HepG2 (cell line): Measurements from ENCODE around the gene ZCCHC4. TPM values are rescaled to one million over a fixed set of nuclear protein-coding genes. Genes with fewer than 3 reads are reported as not detected.
"Not testable (repeated sequence)": the region's sequence is repeated elsewhere in the genome, so short reads cannot be mapped to it uniquely, and the experiment has no call there.

Experiments used
- HNF4A ChIP-seq: sonication (generic); formaldehyde crosslinking; IDR thresholded peaks from 2 replicates; pipeline ENCODE4 v1.4.0; 2020; ENCODE audit warnings: missing genetic modification reagents
- POLR2A ChIP-seq, 2 experiments: IDR thresholded peaks; 2 replicates each; pipeline ENCODE4 v1.6.1; 2011; ENCODE audit warnings: low read depth in 2 of 2, low read length in 2 of 2, mild to moderate bottlenecking in 1 of 2, moderate library complexity in 1 of 2; ENCODE audit not compliant: insufficient read depth in 1 of 2
- SOX6 ChIP-seq, 2 experiments: fragments of 450-650 bp in 1 of 2; sonication (generic) in 1 of 2; formaldehyde crosslinking in 1 of 2; IDR thresholded peaks; 2 replicates each; pipeline versions ENCODE4 v1.4.0 to v1.6.1; 2017 to 2020; ENCODE audit warnings: antibody characterized with exemption in 1 of 2, mild to moderate bottlenecking in 1 of 2, missing genetic modification reagents in 1 of 2
- TBX2 ChIP-seq: sonication (generic); formaldehyde crosslinking; IDR thresholded peaks from 2 replicates; pipeline ENCODE4 v1.5.0; 2020; ENCODE audit warnings: missing genetic modification reagents, mild to moderate bottlenecking, borderline replicate concordance
- ZNF3 ChIP-seq: IDR thresholded peaks from 2 replicates; pipeline ENCODE4 v1.7.0; 2017; ENCODE audit warnings: inconsistent platforms
- ZNF629 ChIP-seq: sonication (generic); formaldehyde crosslinking; conservative IDR thresholded peaks from 2 replicates; pipeline ENCODE4 v1.5.0; 2020; ENCODE audit warnings: missing genetic modification reagents
- polyA plus RNA-seq, 8 experiments: library from polyadenylated mRNA; depleted of rRNA in 3 of 8; stranded (reverse) in 7 of 8; unstranded in 1 of 8; fragments of >200 nt; fragmentation: Illumina TruSeq in 4 of 8; extraction: Trizol in 4 of 8; gene quantifications; 2 replicates each; pipeline versions ENCODE4 v1.2.1 to v1.2.3, GENCODE V29; 2011 to 2016; ENCODE audit warnings: low read depth in 4 of 8, missing spikeins in 1 of 8, mixed read lengths in 1 of 8; ENCODE audit not compliant: insufficient read depth in 1 of 8
- total RNA-seq, 5 experiments: library from RNA; depleted of rRNA; stranded (reverse); fragments of >200 nt; fragmentation: Illumina TruSeq; extraction: Trizol; gene quantifications; 2 replicates each; pipeline ENCODE4 v1.2.3, GENCODE V29; 2016; ENCODE audit warnings: low read depth in 1 of 5
- TF ChIP-seq, protein P1 (sequence below), 2 experiments: sonication (generic) in 1 of 2; formaldehyde crosslinking in 1 of 2; IDR thresholded peaks; 2 replicates each; pipeline versions ENCODE4 v1.4.0 to v1.6.1; 2016 to 2020; ENCODE audit warnings: borderline replicate concordance in 1 of 2, low read depth in 1 of 2, mild to moderate bottlenecking in 1 of 2, missing genetic modification reagents in 1 of 2
- TF ChIP-seq, protein P2 (sequence below): IDR thresholded peaks from 2 replicates; pipeline ENCODE4 v1.6.1; 2018; ENCODE audit warnings: missing genetic modification reagents, mild to moderate bottlenecking, missing compliant biosample characterization
- TF ChIP-seq, protein P3 (sequence below): IDR thresholded peaks from 2 replicates; pipeline ENCODE4 v1.6.1; 2018; ENCODE audit warnings: missing genetic modification reagents

The ZCCHC4 gene
- total and polyA plus RNA-seq, 2 of the 13 experiments (the other 11 are each of a cell fraction or from before 2014, with no cell fraction given) = 13.2 to 15.0 TPM

DNA sequence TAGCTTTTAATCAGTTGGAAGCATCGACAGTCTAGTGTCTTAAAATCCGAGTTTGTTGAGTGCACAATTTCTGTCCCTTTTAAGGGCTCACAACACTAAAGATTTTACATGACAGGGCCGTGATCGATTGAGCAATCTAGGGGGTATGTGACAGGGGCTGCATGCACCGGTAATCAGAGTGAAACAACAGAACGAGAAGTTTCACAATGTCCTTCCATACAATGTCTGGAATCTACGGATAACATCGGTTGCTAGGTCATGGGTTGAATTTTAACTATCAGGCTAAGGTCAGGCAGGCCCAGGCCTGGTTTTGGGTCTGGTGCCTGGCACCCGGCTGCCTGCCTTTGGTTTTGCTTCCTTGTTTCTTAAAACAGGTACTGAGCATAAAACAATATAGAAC is 60.0 kb downstream of the ZCCHC4 start (continued):
- TF ChIP-seq ZNF629 = peak; percentile 95
- peak in 1 of 2 experiments; percentile 36; a peak in 1 of 4 replicates for TF ChIP-seq POLR2A (IDR thresholded peaks at IDR 0.05; ENCODE audit: insufficient read depth in 1 of 2, low read depth in 2 of 2, low read length in 2 of 2)
- TF ChIP-seq, protein P1, sequence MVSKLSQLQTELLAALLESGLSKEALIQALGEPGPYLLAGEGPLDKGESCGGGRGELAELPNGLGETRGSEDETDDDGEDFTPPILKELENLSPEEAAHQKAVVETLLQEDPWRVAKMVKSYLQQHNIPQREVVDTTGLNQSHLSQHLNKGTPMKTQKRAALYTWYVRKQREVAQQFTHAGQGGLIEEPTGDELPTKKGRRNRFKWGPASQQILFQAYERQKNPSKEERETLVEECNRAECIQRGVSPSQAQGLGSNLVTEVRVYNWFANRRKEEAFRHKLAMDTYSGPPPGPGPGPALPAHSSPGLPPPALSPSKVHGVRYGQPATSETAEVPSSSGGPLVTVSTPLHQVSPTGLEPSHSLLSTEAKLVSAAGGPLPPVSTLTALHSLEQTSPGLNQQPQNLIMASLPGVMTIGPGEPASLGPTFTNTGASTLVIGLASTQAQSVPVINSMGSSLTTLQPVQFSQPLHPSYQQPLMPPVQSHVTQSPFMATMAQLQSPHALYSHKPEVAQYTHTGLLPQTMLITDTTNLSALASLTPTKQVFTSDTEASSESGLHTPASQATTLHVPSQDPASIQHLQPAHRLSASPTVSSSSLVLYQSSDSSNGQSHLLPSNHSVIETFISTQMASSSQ (IDR thresholded peaks at IDR 0.05; ENCODE audit: low read depth) = peak; percentile 70
- TF ChIP-seq, protein P1 (CRISPR knock-in tag; IDR thresholded peaks at IDR 0.05; ENCODE audit: borderline replicate concordance) = peak; percentile 87; the same call in 1 of the 2 replicates
- TF ChIP-seq SOX6 (IDR thresholded peaks at IDR 0.05) = not testable (repeated sequence)
- TF ChIP-seq SOX6 (CRISPR knock-in tag; IDR thresholded peaks at IDR 0.05) = peak; percentile 93
- TF ChIP-seq, protein P2, sequence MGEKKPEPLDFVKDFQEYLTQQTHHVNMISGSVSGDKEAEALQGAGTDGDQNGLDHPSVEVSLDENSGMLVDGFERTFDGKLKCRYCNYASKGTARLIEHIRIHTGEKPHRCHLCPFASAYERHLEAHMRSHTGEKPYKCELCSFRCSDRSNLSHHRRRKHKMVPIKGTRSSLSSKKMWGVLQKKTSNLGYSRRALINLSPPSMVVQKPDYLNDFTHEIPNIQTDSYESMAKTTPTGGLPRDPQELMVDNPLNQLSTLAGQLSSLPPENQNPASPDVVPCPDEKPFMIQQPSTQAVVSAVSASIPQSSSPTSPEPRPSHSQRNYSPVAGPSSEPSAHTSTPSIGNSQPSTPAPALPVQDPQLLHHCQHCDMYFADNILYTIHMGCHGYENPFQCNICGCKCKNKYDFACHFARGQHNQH (CRISPR knock-in tag) = peak; percentile 57; the same call in 1 of the 2 replicates
- TF ChIP-seq, protein P3, sequence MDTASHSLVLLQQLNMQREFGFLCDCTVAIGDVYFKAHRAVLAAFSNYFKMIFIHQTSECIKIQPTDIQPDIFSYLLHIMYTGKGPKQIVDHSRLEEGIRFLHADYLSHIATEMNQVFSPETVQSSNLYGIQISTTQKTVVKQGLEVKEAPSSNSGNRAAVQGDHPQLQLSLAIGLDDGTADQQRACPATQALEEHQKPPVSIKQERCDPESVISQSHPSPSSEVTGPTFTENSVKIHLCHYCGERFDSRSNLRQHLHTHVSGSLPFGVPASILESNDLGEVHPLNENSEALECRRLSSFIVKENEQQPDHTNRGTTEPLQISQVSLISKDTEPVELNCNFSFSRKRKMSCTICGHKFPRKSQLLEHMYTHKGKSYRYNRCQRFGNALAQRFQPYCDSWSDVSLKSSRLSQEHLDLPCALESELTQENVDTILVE (CRISPR knock-in tag) = peak; percentile 47; the same call in 1 of the 2 replicates
- peak; percentile 99 for TF ChIP-seq ZNF3 (CRISPR knock-in tag)
- peak; percentile 56; the same call in 1 of the 2 replicates for TF ChIP-seq TBX2 (CRISPR knock-in tag)
- TF ChIP-seq HNF4A (CRISPR knock-in tag) = 0 out of 2 replicates have a peak, but pooled peaks have one; percentile 40
